Measurements from ENCODE around the gene HCN2. TPM values are rescaled to one million over a fixed set of nuclear protein-coding genes. Genes with fewer than 3 reads are reported as not detected.

Gene HCN2
- total RNA-seq, 1 donor from 2014 or later, result 0.52 TPM

DNA sequence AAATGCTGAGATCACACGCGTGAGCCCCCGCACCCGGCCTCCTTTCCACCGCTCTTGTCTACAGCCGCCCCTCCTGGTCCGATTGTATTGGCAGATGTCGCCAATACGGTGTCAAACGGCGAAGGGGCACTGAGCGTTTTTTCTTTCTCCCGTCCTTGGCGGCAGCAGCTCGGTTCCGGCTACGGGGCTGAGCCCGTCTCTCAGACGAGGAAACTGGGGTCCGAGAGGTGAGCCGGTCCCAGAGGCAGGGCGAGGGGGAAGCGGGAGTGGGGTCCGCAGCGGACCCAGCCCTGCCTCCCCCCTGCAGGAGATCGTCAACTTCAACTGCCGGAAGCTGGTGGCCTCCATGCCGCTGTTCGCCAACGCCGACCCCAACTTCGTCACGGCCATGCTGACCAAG, 23.3 kb downstream of the HCN2 start:
- ATAC-seq, result no peak
- DNase-seq, result no peak
- H3K27me3 ChIP-seq, result no peaks in the 10 kb centered on the region
- H3K4me3 ChIP-seq, result no peak overlapping the region
- TF ChIP-seq, protein P1, sequence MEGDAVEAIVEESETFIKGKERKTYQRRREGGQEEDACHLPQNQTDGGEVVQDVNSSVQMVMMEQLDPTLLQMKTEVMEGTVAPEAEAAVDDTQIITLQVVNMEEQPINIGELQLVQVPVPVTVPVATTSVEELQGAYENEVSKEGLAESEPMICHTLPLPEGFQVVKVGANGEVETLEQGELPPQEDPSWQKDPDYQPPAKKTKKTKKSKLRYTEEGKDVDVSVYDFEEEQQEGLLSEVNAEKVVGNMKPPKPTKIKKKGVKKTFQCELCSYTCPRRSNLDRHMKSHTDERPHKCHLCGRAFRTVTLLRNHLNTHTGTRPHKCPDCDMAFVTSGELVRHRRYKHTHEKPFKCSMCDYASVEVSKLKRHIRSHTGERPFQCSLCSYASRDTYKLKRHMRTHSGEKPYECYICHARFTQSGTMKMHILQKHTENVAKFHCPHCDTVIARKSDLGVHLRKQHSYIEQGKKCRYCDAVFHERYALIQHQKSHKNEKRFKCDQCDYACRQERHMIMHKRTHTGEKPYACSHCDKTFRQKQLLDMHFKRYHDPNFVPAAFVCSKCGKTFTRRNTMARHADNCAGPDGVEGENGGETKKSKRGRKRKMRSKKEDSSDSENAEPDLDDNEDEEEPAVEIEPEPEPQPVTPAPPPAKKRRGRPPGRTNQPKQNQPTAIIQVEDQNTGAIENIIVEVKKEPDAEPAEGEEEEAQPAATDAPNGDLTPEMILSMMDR (IDR thresholded peaks at IDR 0.05), result no peak
- no peaks in the 10 kb centered on the region for H3K36me3 ChIP-seq
- no peaks in the 10 kb centered on the region for H3K9me3 ChIP-seq
- no peak overlapping the region for H3K27ac ChIP-seq
- intact Hi-C loops (cut with DNase I), result no loop called here
- peaks cover 14% of the 10 kb centered on the region for H3K4me1 ChIP-seq

DNA sequence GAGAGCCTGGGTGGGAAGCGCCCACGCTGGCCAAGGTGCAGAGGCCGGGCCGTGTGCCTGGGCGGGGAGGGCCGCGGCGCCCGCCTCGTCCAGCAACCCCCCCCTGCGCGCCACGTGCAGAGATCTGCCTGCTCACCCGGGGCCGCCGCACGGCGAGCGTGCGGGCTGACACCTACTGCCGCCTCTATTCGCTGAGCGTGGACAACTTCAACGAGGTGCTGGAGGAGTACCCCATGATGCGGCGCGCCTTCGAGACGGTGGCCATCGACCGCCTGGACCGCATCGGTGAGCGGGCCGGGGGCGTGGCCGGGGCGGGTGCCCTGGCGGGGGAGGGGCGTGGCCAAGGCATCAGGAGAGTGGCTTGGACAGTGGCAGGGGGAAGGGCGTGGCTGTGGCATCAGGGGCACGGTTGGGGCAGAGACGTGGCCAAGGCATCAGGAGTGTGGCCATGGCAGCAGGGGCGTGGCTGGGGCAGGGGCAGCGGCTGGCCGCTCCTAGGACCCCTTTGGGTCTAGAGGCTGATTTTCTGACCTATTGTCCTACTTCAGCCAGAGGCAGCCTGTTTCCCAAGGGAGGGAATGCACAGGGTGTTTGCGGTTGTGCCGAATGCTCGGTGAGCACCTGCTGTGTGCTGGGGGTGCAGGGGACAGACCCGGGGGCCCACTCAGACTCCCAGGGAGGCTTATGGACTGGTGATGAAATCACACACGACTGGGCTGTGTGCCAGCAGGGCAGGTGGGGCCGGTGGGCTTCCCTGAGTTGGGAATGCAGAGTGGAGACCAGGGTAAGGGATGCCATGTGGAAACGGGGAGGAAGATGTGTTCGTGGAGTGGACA, 24.3 kb downstream of the HCN2 start:
- Histone ChIP-seq H3K9me3 (no peaks in the 10 kb centered on the region), H3K27me3 (no peaks in the 10 kb centered on the region), H3K4me1 (peaks cover 14% of the 10 kb centered on the region), H3K4me3 (no peak overlapping the region), H3K36me3 (peaks cover 10% of the 10 kb centered on the region), H3K27ac (no peak overlapping the region)
- ATAC-seq, result no peak
- no peak for DNase-seq
- intact Hi-C loops (cut with DNase I), result no loop called here
- TF ChIP-seq, protein P1 (IDR thresholded peaks at IDR 0.05), result no peak

DNA sequence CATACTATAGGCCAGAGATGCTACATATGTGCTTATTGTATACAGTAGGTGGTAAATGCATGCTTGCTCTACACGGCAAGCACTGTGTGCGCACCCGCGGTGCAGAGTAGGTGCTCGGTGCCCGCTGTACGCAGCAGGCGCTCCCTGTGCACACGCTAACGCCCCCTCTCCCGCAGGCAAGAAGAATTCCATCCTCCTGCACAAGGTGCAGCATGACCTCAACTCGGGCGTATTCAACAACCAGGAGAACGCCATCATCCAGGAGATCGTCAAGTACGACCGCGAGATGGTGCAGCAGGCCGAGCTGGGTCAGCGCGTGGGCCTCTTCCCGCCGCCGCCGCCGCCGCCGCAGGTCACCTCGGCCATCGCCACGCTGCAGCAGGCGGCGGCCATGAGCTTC, 25.9 kb downstream of the HCN2 start:
- H3K9me3 ChIP-seq, result no peaks in the 10 kb centered on the region
- H3K27me3 ChIP-seq, result no peaks in the 10 kb centered on the region
- H3K36me3 ChIP-seq, result peaks cover 24% of the 10 kb centered on the region
- intact Hi-C loops (cut with DNase I), result no loop called here
- TF ChIP-seq, protein P1 (IDR thresholded peaks at IDR 0.05), result no peak
- peak; percentile 48 for ATAC-seq
- no peak overlapping the region for H3K4me3 ChIP-seq
- DNase-seq, result no peak
- no peaks in the 10 kb centered on the region for H3K4me1 ChIP-seq
- H3K27ac ChIP-seq, result no peak overlapping the region

DNA sequence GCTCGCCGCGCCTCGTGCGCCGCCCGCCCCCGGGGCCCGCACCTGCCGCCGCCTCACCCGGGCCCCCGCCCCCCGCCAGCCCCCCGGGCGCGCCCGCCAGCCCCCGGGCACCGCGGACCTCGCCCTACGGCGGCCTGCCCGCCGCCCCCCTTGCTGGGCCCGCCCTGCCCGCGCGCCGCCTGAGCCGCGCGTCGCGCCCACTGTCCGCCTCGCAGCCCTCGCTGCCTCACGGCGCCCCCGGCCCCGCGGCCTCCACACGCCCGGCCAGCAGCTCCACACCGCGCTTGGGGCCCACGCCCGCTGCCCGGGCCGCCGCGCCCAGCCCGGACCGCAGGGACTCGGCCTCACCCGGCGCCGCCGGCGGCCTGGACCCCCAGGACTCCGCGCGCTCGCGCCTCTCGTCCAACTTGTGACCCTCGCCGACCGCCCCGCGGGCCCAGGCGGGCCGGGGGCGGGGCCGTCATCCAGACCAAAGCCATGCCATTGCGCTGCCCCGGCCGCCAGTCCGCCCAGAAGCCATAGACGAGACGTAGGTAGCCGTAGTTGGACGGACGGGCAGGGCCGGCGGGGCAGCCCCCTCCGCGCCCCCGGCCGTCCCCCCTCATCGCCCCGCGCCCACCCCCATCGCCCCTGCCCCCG, 26.5 kb downstream of the HCN2 start:
- Histone ChIP-seq H3K27me3 (no peaks in the 10 kb centered on the region), H3K9me3 (no peaks in the 10 kb centered on the region), H3K4me3 (no peak overlapping the region), H3K36me3 (peaks cover 24% of the 10 kb centered on the region), H3K4me1 (no peaks in the 10 kb centered on the region), H3K27ac (no peak overlapping the region)
- no peak for DNase-seq
- TF ChIP-seq, protein P1 (IDR thresholded peaks at IDR 0.05), result no peak
- intact Hi-C loops (cut with DNase I), result no loop called here
- no peak for ATAC-seq

DNA sequence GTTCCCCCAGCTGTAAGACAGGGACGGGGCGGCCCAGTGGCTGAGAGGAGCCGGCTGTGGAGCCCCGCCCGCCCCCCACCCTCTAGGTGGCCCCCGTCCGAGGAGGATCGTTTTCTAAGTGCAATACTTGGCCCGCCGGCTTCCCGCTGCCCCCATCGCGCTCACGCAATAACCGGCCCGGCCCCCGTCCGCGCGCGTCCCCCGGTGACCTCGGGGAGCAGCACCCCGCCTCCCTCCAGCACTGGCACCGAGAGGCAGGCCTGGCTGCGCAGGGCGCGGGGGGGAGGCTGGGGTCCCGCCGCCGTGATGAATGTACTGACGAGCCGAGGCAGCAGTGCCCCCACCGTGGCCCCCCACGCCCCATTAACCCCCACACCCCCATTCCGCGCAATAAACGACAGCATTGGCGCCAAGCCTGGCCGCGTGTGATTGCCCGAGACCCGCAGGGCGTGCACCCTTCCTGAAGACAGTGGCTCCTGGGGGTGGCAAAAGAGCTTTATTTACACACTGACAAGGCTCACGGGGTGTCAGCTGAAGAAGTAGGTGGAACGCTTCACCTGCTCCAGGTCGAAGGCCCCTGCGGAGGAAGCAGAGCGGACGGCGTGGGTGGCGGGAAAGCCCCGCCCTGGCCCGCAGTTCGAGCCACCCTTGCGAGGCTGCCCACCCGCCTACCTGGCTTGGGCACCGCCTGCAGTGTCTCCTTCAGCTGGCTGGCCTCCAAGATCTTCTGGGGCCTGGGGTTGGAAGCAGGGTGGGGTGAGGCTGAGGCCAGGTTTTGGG, 27.3 kb downstream of the HCN2 start:
- TF ChIP-seq, protein P1 (IDR thresholded peaks at IDR 0.05), result no peak
- intact Hi-C loops (cut with DNase I), result no loop called here
- Histone ChIP-seq H3K4me1 (no peaks in the 10 kb centered on the region), H3K9me3 (no peaks in the 10 kb centered on the region), H3K27ac (no peak overlapping the region), H3K36me3 (peaks cover 29% of the 10 kb centered on the region), H3K27me3 (no peaks in the 10 kb centered on the region), H3K4me3 (no peak overlapping the region)
- ATAC-seq (no peak), DNase-seq (no peak)

All from upper lobe of right lung (tissue), 1 donor.